Stimulated activated CD4-positive, alpha-beta T cell treated with anti-CD3 and anti-CD28 coated beads, Interleukin-1b, Interleukin-23, amount 100 ng/mL, for 1 hour (primary cell): ENCODE data around the gene DGUOK.

Source experiments
- DNase-seq, 2 donors: peaks; one replicate each; pipeline ENCODE4 v3.0.0-alpha.2; 2020; ENCODE audit warnings: low read depth in 2 of 2

Gene DGUOK

GRCh38 chr2:73997813-73998212 is 71.1 kb downstream of the DGUOK start:
- no peak for DNase-seq

- no peak for DNase-seq
Observed at GRCh38 chr2:73998451-73998850, 71.8 kb downstream of the DGUOK start.

DNA sequence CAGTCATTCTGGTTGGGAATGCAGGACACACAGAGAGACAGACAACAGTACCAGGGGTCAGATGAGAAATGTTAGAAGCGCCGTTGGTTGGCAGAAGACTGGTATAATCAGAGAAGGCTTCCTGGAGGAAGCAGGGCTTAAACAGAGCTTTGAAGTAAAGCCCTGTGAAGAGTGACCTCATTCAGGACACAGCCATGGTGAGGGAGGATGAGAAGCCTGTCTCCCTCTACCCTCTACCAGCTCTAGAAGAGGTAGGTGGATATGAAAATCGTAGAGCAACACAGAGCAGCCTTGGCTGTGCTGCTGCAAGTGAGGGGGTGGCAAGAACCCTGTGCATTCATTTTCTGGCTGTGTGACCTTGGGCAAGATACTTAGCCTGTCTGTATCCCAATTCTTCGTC is 72.3 kb downstream of the DGUOK start:
- no peak for DNase-seq

DNA sequence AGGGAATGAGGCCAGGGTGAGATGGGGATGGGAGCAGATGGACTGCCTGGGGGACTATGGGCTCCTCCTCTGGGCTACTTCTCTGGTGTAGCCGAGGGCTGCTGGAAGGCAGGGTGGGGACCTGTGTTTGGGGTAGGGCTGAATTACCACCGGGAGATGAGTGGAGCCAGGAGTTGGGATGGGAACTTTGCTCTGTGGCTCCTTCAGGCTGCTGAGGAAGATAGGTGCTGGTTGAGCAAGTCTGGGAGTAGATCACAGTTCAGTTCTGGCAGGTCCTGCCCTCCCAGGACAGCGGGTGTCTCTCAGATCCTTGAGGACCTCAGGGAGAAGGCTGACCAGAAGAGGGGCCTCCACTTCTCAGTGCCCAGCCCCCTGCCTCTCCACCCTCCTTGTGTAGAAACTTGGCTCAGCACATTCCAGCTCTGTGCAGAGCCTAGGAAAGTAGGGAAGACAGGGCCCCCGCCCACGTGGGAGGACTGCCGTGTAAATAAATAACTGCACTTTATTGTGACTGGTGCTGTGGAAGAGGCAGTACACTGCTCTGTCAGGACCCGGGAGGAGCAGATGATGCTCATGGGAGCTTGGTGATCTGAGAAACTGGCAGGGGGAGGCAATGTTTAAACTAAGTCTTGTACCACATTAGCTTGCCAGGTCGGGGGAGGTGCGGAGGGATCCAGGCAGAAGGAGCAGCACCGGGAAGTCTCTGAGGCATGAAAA is 73.4 kb downstream of the DGUOK start:
- DNase-seq: no peak

DNA sequence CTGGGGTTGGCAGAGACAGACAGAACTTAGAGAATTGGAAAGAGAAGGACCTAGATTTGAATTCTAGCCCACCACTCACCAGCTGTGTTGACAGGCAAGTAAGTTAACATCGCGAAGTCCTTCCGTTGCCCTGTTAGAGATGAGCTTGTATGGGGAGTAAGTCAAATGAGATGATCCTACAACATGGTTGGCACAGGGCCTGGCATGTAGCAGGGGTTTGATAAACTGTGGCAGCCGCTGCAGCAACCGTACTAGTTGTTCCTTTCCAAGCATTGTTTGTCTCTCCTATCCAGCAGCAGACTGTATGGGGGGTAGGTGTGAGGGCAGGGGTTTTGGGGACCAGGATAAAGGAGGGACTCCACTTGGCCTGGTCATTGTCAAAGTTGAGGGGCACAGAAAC is 74.0 kb downstream of the DGUOK start:
- no peak for DNase-seq

- DNase-seq: no peak
Observed at GRCh38 chr2:74001121-74001520, 74.4 kb downstream of the DGUOK start.

GRCh38 chr2:74001781-74002504 is 75.3 kb downstream of the DGUOK start:
- no peak for DNase-seq

DNA sequence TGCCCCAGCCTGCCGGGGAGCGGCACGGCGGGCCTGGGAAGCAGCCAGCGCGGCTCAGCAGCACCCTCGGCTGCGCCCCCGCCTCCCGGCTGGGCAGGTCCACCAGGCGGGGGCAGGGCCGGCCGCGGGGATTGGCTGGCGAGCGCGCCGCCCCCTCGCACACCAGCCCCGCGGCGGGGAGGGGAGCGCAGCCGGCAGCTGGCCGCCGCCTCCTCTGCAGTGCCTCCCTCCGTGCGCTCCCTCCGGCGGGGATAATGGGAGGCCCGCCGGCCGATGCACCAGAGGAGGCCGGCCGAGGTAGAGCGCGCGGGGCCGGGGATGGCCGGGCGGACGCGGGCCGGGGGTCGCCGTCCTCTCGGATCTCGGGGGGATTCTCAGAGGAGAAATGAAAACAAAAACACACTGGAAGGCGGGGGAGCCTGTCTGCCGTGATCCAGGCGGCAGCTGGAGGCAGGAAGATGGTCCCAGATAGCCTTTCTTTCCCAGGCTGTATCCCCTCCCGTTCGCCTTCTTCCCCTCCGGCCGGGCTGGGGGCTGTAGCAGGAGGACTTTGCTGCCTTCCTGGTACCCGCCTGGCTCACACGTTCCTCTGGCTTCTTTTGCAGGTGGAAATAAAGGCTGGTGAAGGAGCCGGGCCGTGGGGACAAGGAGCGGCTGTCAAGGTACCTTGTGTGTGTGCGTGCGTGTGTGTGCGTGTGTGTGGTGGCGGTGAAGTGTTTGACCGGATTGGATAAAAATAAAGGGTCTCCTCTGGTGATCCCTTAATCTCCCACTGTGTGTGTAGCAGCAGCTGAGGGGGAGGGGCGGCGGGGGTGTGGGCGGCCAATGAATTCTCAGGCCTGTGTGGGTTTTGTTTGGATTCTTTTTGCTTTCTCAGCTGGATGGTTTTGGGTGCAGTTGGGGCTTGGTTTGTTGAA is 76.1 kb downstream of the DGUOK start:
- DNase-seq: peak; percentile 44 to 54

DNA sequence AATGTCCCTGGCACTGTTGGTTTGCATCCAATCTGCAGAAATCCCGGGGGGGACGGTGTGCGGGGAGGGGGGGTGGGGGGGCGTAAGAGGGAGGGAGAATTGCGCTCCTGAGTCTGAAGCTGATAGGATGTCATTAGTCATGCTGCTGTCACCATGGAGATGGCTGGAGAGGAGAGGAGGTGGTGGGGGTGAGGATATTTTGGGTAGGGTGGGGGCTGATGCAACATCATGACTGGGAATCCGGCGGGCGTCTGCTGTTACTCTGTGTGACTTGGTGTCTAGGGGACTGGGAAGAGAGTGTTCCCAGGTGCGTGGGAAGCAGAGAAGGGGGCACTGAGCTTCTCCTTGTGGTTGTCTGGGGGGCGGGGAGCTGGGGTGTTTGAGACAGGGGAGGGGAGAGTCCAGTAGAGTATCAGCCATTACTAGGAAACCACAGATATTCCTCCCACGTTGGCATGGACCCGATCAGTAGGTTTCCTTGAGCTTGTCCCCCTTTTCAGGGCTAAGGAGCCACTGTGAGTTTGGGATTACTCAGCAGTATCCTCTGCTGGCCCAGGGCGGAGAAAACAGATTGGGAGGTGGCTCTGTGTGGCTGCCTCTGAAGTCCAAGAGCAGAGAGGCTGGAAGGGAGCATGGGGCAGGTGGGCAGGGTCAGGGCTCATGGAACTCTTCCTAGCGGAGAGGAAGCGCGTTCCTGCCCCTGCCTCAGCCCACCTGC is 77.0 kb downstream of the DGUOK start:
- no peak for DNase-seq

GRCh38 chr2:74004212-74005182 is 77.8 kb downstream of the DGUOK start:
- DNase-seq: no peak

GRCh38 chr2:74005786-74006185 is 79.1 kb downstream of the DGUOK start:
- no peak for DNase-seq

GRCh38 chr2:74006459-74006858 is 79.8 kb downstream of the DGUOK start:
- DNase-seq: no peak

DNA sequence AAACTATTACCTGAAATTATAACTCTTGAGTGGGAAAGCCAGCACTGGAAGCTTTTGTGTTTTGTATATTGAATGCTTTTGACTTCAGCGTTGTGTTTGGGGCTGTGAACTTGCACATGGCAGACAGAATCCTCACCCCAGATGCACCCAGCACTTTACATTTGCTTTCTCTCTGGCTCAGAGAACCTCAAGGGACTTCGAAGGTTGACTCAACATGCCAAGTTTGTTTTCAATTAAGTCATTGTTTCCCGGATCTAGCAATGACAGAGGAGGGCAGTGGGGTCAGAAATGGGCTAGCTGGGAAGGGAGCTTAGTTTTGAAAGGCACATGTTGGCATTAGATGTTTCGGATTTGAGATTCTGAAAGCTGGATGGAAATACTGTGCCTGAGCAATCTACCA is 80.4 kb downstream of the DGUOK start:
- DNase-seq: no peak

DNA sequence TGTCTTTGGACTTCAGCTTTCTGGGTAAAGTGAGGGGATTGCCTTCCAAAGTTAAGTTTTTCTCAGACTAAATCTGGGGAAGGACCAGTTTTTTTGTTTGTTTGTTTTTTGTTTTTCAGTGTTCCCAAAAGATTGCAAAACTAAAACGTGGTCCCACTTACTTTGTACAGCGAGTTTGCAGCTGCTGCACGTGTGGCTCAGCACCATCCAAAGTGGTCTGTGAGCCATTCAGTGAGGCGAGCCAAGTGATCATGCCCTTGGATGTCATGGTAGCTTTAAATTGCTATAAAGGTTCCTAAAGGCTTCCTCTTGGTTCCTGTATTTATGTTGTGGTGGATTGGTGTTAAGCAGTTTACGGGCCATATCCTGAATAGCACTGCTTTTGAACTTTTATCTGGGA is 81.0 kb downstream of the DGUOK start:
- no peak for DNase-seq
